AG04449 (cell line): Measurements from ENCODE around the gene GRK7.

Experiments
- CTCF ChIA-PET: fragments of 350-600 bp; formaldehyde crosslinking; extraction: SDS; loops from one replicate; lab custom pipeline; 2021; ENCODE audit warnings: antibody characterized with exemption; lab: Yijun Ruan, JAX
- POLR2A ChIA-PET: fragments of 400-600, 350-600 bp; formaldehyde crosslinking; extraction: SDS; loops from one replicate; lab custom pipeline; 2020; ENCODE audit warnings: antibody characterized with exemption, inconsistent platforms; lab: Yijun Ruan, JAX
- DNase-seq: peaks from one replicate; pipeline ENCODE4 v3.0.0-alpha.2; 2010; ENCODE audit warnings: low read depth, low spot score
- H3K4me3 ChIP-seq: 2 replicates; pipeline ENCODE4 v1.5.1; 2011; ENCODE audit warnings: low read depth, mild to moderate bottlenecking, control low read depth, low read length
- TF ChIP-seq, protein P1 (sequence below): IDR thresholded peaks from one replicate; pipeline ENCODE4 v1.5.1; 2011; ENCODE audit warnings: mild to moderate bottlenecking, moderate library complexity, low read length, control low read depth, inconsistent platforms; ENCODE audit not compliant: insufficient read depth; ENCODE audit errors: missing control alignments

The GRK7 gene

DNA sequence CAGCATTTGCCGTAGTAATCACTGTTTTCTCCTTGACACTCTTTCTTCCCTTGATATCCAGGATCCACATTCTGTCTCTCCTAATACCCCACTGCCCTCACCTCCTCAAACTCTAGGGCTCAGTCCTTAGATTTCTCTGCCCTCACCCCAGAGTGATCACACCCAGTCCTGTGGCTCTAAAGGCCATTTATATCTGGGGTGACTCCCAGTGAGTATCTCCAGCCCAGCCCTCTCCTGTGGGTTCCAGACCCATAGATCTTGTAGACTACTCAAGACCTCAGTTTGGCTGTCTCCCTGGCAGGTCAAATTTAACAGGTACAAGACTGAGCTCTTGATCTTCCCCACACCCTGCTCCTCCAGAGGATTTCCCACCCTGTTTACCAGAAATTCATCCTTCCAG lies 1.3 kb downstream of the GRK7 start:
- ChIA-PET CTCF (no interaction called here), POLR2A (no interaction called here)
- DNase-seq, result no peak
- TF ChIP-seq, protein P1, sequence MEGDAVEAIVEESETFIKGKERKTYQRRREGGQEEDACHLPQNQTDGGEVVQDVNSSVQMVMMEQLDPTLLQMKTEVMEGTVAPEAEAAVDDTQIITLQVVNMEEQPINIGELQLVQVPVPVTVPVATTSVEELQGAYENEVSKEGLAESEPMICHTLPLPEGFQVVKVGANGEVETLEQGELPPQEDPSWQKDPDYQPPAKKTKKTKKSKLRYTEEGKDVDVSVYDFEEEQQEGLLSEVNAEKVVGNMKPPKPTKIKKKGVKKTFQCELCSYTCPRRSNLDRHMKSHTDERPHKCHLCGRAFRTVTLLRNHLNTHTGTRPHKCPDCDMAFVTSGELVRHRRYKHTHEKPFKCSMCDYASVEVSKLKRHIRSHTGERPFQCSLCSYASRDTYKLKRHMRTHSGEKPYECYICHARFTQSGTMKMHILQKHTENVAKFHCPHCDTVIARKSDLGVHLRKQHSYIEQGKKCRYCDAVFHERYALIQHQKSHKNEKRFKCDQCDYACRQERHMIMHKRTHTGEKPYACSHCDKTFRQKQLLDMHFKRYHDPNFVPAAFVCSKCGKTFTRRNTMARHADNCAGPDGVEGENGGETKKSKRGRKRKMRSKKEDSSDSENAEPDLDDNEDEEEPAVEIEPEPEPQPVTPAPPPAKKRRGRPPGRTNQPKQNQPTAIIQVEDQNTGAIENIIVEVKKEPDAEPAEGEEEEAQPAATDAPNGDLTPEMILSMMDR, result no peak
- H3K4me3 ChIP-seq, result no peak overlapping the region

- H3K4me3 ChIP-seq, result no peak overlapping the region
- ChIA-PET CTCF (interaction anchor here (0.8 kb wide), 1 partner anchor 110 kb away, joined by 3 read pairs; no protein-coding TSS in a partner anchor), POLR2A (no interaction called here)
- TF ChIP-seq, protein P1, result no peak
- DNase-seq, result no peak
Observed at GRCh38 chr3:141764986-141765385, 1.8 kb downstream of the GRK7 start.

DNA sequence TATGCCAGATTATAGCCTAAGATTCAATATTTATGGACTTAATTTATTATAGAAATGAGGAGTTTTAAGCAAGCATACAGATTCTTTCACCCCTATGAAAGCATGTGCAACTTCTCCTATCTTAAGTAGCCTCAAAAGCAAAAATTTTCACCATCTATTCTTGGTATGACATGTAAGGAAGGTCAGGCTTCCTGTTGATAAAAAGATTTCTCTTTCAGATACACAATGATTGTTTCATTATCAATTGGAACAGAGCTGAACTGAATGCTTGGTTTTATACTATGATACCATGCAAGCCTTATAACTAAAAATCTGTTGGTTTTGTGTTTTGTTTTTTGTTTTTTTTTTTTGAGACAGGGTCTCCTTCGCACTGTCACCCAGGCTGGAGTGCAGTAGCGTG lies 3.9 kb downstream of the GRK7 start:
- CTCF ChIA-PET, result interaction anchor here (1.3 kb wide), 1 partner anchor 29 kb away, joined by 5 read pairs; the partner anchor contains the start of gene RNF7
- POLR2A ChIA-PET, result no interaction called here
- no peak overlapping the region for H3K4me3 ChIP-seq
- DNase-seq, result no peak
- TF ChIP-seq, protein P1, result no peak

- H3K4me3 ChIP-seq, result no peak overlapping the region
- DNase-seq, result no peak
- TF ChIP-seq, protein P1, result no peak
- POLR2A ChIA-PET, result no interaction called here
- CTCF ChIA-PET, result no interaction called here
Observed at GRCh38 chr3:141769221-141769894, 6.2 kb downstream of the GRK7 start.

GRCh38 chr3:141773676-141774075 lies 10.5 kb downstream of the GRK7 start:
- no peak for DNase-seq
- ChIA-PET CTCF (interaction anchor here (1.0 to 2.0 kb wide), 2 partner anchors 35 to 102 kb away, joined by 3 to 6 read pairs; no protein-coding TSS in a partner anchor), POLR2A (no interaction called here)
- no peak overlapping the region for H3K4me3 ChIP-seq
- TF ChIP-seq, protein P1, result no peak

DNA sequence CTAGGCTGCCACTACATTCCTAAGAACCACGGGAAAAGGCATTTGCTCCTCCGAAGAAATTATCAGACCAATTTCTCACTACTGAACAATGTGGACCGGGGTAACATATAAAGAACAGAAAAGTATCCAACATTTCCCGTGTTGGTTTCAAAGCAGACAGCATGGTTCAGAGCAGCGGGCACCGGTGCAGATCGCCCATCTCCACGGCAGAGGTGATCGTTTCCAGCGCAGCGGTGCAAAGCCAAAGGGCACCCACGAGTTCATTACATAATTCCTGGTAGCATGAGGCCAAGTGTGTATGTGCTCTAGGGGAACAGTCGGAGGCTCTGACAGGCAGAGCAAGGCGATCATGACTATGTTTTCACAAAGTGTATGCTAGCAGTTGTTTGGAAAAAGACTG lies 13.2 kb downstream of the GRK7 start:
- ChIA-PET CTCF (interaction anchor here (1.0 kb wide), 1 partner anchor 21 kb away, joined by 3 read pairs; no protein-coding TSS in a partner anchor), POLR2A (no interaction called here)
- TF ChIP-seq, protein P1, result no peak
- no peak for DNase-seq
- H3K4me3 ChIP-seq, result no peak overlapping the region
